ENCODE results near the gene XRCC5. TPM values are rescaled to one million over a fixed set of nuclear protein-coding genes. Genes with fewer than 3 reads are reported as not detected.

The XRCC5 gene
- total RNA-seq, 4 donors from 2014 or later: 107 to 132 (median 116) TPM

DNA sequence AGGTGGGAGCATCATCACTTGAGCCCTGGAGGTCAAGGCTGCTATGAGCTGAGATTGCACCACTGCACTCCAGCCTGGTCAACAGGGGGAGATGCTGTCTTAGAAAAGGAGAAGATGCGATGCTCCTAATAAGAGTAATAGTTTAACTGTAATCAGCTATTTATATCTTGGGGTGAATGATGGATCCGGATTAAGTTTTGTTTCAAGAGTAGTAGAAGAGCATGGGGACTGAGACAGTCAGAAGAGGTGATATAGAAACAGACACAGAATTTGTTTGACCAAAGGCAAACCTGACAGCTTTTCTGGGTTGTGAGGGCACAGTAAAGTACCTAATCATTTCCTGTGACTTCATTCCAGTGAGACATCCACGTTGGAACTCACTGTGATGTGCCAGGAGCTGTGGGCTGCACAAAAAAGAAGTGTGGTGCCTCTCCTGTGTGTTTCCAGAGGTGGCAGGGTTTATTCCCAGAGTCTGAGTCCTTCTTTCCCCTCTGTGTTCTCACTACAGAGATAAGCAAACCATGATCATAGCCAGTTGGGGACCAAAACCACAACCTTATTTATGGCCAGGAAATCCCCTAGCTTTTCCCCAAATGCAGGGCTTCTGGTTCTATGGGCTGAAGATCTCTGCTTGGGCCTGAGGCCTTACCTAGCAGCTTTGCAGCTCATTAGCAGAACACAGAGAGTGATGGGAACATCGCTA is 113.7 kb downstream of the XRCC5 start:
- intact Hi-C loops (cut with DNase I; ENCODE audit: low total_unique reads): no loop called here
- TF ChIP-seq POLR2A (IDR thresholded peaks at IDR 0.05): no peak
- TF ChIP-seq, protein P1, sequence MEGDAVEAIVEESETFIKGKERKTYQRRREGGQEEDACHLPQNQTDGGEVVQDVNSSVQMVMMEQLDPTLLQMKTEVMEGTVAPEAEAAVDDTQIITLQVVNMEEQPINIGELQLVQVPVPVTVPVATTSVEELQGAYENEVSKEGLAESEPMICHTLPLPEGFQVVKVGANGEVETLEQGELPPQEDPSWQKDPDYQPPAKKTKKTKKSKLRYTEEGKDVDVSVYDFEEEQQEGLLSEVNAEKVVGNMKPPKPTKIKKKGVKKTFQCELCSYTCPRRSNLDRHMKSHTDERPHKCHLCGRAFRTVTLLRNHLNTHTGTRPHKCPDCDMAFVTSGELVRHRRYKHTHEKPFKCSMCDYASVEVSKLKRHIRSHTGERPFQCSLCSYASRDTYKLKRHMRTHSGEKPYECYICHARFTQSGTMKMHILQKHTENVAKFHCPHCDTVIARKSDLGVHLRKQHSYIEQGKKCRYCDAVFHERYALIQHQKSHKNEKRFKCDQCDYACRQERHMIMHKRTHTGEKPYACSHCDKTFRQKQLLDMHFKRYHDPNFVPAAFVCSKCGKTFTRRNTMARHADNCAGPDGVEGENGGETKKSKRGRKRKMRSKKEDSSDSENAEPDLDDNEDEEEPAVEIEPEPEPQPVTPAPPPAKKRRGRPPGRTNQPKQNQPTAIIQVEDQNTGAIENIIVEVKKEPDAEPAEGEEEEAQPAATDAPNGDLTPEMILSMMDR (IDR thresholded peaks at IDR 0.05): no peak
- 53 to 60% methylated on average over 4 of the region's 4 CpGs for WGBS, 2 donors
- no peak for DNase-seq (ENCODE audit: low spot score in 2 of 2)
- no peak overlapping the region for H3K4me3 ChIP-seq (ENCODE audit: low read depth, poor library complexity, severe bottlenecking)

DNA sequence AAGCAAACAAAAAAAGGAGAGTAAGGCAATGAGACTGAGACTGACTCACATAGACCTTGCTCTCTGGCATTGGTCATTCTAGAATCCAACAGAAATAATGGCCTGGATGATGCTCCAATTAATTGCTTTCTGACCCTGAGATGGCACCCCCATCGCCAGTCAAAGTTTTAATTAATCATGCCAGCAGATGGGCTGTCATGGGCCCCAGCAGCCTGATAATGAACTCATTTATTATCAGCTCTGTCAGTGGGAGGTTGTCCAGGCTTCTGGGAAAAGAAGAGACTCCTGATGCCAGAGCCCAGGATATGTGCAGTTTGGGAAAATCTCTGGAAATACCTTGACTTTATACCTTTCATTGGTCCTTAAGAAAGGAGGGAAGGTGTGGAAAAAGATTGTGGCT is 115.2 kb downstream of the XRCC5 start:
- intact Hi-C loops (cut with DNase I; ENCODE audit: low total_unique reads): no loop called here
- TF ChIP-seq, protein P1 (IDR thresholded peaks at IDR 0.05): no peak
- no peak for TF ChIP-seq POLR2A (IDR thresholded peaks at IDR 0.05)
- WGBS, 2 donors: 85 to 88% methylated on average over 1 of the region's 1 CpG
- no peak overlapping the region for H3K4me3 ChIP-seq (ENCODE audit: low read depth, poor library complexity, severe bottlenecking)
- DNase-seq (ENCODE audit: low spot score in 2 of 2): no peak

DNA sequence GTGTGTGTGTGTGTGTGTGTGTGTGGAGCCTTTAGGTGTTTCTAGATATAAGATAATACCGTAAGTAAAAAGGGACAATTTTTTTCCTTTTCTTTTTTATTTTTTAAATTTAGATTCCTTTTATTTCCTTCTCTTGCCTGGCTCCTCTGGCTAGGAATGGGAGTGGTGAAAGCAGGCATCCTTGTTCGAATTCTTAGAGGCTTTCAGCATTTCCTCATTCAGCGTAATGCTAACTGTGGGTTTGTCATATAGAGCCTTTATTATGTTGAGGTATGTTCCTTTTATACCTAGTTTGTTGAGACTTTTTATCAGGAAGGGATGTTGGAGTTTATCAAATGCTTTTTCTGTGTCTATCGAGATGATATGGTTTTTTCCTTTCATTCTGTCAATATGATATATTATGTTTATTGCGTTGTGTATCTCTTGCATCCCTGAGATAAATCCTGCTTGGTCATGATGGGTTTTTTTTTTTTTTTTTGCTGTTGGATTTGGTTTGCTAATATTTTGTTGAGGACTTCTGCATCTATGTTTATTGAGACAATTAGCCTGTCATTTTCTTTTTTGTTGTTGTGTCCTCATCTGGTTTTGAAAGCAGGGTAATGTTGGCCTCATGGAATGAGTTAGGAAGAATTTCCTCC is 120.2 kb downstream of the XRCC5 start:
- intact Hi-C loops (cut with DNase I; ENCODE audit: low total_unique reads): no loop called here
- TF ChIP-seq, protein P1 (IDR thresholded peaks at IDR 0.05): no peak
- TF ChIP-seq POLR2A (IDR thresholded peaks at IDR 0.05): no peak
- DNase-seq (ENCODE audit: low spot score in 2 of 2): no peak
- WGBS, 2 donors: 84 to 89% methylated on average over 5 of the region's 5 CpGs
- H3K4me3 ChIP-seq (ENCODE audit: low read depth, poor library complexity, severe bottlenecking): no peak overlapping the region

DNA sequence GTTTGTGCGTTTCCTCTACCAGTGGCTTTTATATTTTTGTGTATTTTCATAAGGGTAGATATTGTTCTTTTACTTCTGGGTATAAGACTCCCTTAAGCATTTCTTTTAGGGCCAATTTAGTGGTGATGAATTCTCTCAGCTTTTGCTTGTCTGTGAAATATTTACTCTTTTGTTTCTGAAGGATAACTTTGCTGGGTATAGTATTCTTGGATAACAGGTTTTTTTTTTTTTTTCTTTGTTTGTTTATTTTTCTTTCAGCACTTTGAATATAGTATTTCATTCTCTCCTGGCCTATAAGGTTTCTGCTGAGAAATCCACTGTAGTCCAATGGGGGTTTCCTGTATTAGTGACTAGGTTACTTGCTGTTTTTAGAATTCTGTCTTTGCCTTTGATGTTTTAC is 122.7 kb downstream of the XRCC5 start:
- DNase-seq (ENCODE audit: low spot score in 2 of 2): no peak
- 0 to 89% methylated on average over 1 of the region's 1 CpG for WGBS, 2 donors
- no peak overlapping the region for H3K4me3 ChIP-seq (ENCODE audit: low read depth, poor library complexity, severe bottlenecking)
- intact Hi-C loops (cut with DNase I; ENCODE audit: low total_unique reads): no loop called here
- TF ChIP-seq POLR2A (IDR thresholded peaks at IDR 0.05): no peak
- TF ChIP-seq, protein P1 (IDR thresholded peaks at IDR 0.05): no peak

DNA sequence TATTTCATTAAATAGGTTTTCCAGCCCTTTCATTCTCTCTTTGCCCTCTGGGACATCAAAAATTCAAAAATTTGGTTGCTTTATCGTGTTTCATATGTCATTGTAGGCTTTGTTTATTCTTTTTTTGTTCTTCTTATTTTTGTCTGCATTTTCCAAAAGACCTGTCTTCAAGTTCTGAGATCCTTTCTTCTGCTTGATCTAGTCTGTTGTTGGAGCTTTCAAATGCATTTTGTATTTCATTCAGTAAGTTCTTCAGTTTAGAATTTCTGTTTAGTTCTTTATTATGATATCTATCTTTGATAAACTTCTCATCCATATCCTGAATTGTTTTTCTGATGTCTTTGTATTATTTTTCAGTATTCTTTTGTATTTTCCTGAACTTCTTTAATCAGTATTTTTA is 123.6 kb downstream of the XRCC5 start:
- intact Hi-C loops (cut with DNase I; ENCODE audit: low total_unique reads): no loop called here
- no peak overlapping the region for H3K4me3 ChIP-seq (ENCODE audit: low read depth, poor library complexity, severe bottlenecking)
- TF ChIP-seq, protein P1 (IDR thresholded peaks at IDR 0.05): no peak
- no peak for TF ChIP-seq POLR2A (IDR thresholded peaks at IDR 0.05)
- WGBS, 2 donors: 76 to 91% methylated on average over 1 of the region's 1 CpG
- no peak for DNase-seq (ENCODE audit: low spot score in 2 of 2)
